ENCODE data around the gene ALDH1A3. TPM values are rescaled to one million over a fixed set of nuclear protein-coding genes. Genes with fewer than 3 reads are reported as not detected.

Gene ALDH1A3
- total RNA-seq, 1 experiment from 2014 or later: 248 TPM

GRCh38 chr15:100890850-100891249 lies 11.2 kb downstream of the ALDH1A3 start:
- H3K9me3 ChIP-seq (ENCODE audit: control insufficient read depth in 1 of 2, insufficient read depth in 1 of 2, low read depth in 1 of 2, low read length in 2 of 2): no peaks in the 10 kb centered on the region
- ChIA-PET RAD21 (ENCODE audit: low non-redundant PET in 1 of 2, low total read pairs in 2 of 2, uncharacterized antibody in 2 of 2, unreplicated experiment in 2 of 2) (no interaction called here), CTCF (no interaction called here), POLR2A (no interaction called here)
- H2AFZ ChIP-seq (ENCODE audit: low read depth, low read length, poor library complexity, severe bottlenecking): no peak overlapping the region
- H3K4me1 ChIP-seq (ENCODE audit: control insufficient read depth in 1 of 2, insufficient read depth in 2 of 2, low read length in 2 of 2): no peaks in the 10 kb centered on the region
- no peak overlapping the region for H3K4me3 ChIP-seq (replicated peaks in 1 of 2; ENCODE audit: low read depth in 1 of 2, low read length in 2 of 2)
- H3K36me3 ChIP-seq (ENCODE audit: control insufficient read depth in 1 of 2, insufficient read depth in 2 of 2, low read length in 2 of 2): peaks cover 26 to 92% of the 10 kb centered on the region in 2 experiments
- H3K27me3 ChIP-seq (ENCODE audit: insufficient read depth, low read length): no peaks in the 10 kb centered on the region
- no peaks in the 10 kb centered on the region for H3K9me2 ChIP-seq (ENCODE audit: insufficient read depth)
- no peak for ATAC-seq
- peaks cover 90% of the 10 kb centered on the region for H3K79me2 ChIP-seq (ENCODE audit: insufficient read depth, low read length)
- intact Hi-C loops (cut with micrococcal nuclease): no loop called here
- TF ChIP-seq ZFX (IDR thresholded peaks at IDR 0.05): no peak
- TF ChIP-seq POLR2AphosphoS5 (IDR thresholded peaks at IDR 0.05; ENCODE audit: low read depth, low read length): no peak
- no peak for TF ChIP-seq ZBTB33 (IDR thresholded peaks at IDR 0.05; ENCODE audit: extremely low read depth, insufficient replicate concordance, low read length)
- no peak for TF ChIP-seq RAD21 (IDR thresholded peaks at IDR 0.05; ENCODE audit: low read depth)
- TF ChIP-seq SIN3A (IDR thresholded peaks at IDR 0.05; ENCODE audit: low read depth): no peak
- TF ChIP-seq FOSL1 (IDR thresholded peaks at IDR 0.05; ENCODE audit: low read depth): no peak
- no peak for TF ChIP-seq EZH2 (IDR thresholded peaks at IDR 0.05)
- TF ChIP-seq POLR2A (IDR thresholded peaks at IDR 0.05; ENCODE audit: borderline replicate concordance, extremely low read depth, insufficient read depth, insufficient read length): no peak
- no peak for TF ChIP-seq CTCF (IDR thresholded peaks at IDR 0.05 in 2 of 3, conservative IDR thresholded peaks at IDR 0.05 in 1 of 3; ENCODE audit: borderline replicate concordance in 1 of 3, insufficient read depth in 1 of 3, low read depth in 2 of 3, low read length in 2 of 3)
- H4K20me1 ChIP-seq (ENCODE audit: insufficient read depth): peaks cover 25% of the 10 kb centered on the region; the same call in 1 of the 2 replicates
- no peak overlapping the region for H3K27ac ChIP-seq (ENCODE audit: low read depth, low read length)
- BruUV-seq (replicated peaks): no TSS peak
- DNase-seq (ENCODE audit: low read depth, low spot score): no peak
- no peak overlapping the region for H3K9ac ChIP-seq (ENCODE audit: low read length)
- no peak overlapping the region for H3K4me2 ChIP-seq (ENCODE audit: low read length)

All from HCT116 (cell line).